Ureter (tissue), 1 donor: ENCODE data around the gene ZFP36L1. TPM values are rescaled to one million over a fixed set of nuclear protein-coding genes. Genes with fewer than 3 reads are reported as not detected.

Experiments
- DNase-seq: peaks from one replicate; pipeline ENCODE4 v3.0.0-alpha.2; 2020; ENCODE audit warnings: low spot score
- total RNA-seq: library from RNA; stranded (reverse); gene quantifications from one replicate; pipeline ENCODE4 v1.2.4, GENCODE V29; 2023
- donor health status: DM: yes; HTN: yes; CAD: no.

Gene ZFP36L1
- total RNA-seq, 1 donor from 2014 or later, result 393 TPM

GRCh38 chr14:68739701-68740100 is 53.2 kb downstream of the ZFP36L1 start:
- DNase-seq, result no peak

- DNase-seq, result no peak
These were observed 54.3 kb downstream of the ZFP36L1 start for GRCh38 chr14:68738559-68738958.

Other genes with a start within 250 kb of the ZFP36L1 start
- 286 TPM for gene ACTN1, start 186.2 kb upstream of the ZFP36L1 start, total RNA-seq